OCI-LY7 (cell line): ENCODE measurements around the gene LHX3. TPM values are rescaled to one million over a fixed set of nuclear protein-coding genes. Genes with fewer than 3 reads are reported as not detected.

Experiments used
- BruUV-seq: library from RNA; stranded (reverse); fragments of 400-500 nt; replicated peaks from 2 replicates; lab custom pipeline; 2021; lab: Mats Ljungman, UMichigan
- CTCF ChIA-PET: fragments of 300-600 bp; sonication (Branson Sonifier 250); formaldehyde crosslinking; loops from one replicate; lab custom pipeline; 2022; ENCODE audit warnings: antibody characterized with exemption; ENCODE audit not compliant: unreplicated experiment; lab: Charles Lee
- POLR2A ChIA-PET: fragments of 300-600 bp; sonication (Branson Sonifier 250); formaldehyde crosslinking; loops from one replicate; lab custom pipeline; 2022; ENCODE audit warnings: antibody characterized with exemption; lab: Charles Lee
- DNase-seq: peaks from one replicate; pipeline ENCODE4 v3.0.0-alpha.2; 2015; ENCODE audit warnings: low spot score
- H2AFZ ChIP-seq: fragments of 200-600 bp; sonication (generic), shearing (Covaris generic); 2 replicates; pipeline ENCODE4 v1.6.1; 2014; ENCODE audit warnings: mild to moderate bottlenecking, antibody characterized with exemption, low read length, moderate library complexity
- H3K27ac ChIP-seq: fragments of 200-600 bp; sonication (generic); 2 replicates; pipeline ENCODE4 v1.5.1; 2014; ENCODE audit warnings: mixed run types, low read depth, mild to moderate bottlenecking, moderate library complexity, low read length, inconsistent platforms; ENCODE audit not compliant: poor library complexity, severe bottlenecking
- H3K36me3 ChIP-seq: fragments of 200-600 bp; sonication (generic); 2 replicates; pipeline ENCODE4 v1.6.1; 2014; ENCODE audit warnings: mild to moderate bottlenecking, antibody characterized with exemption, low read length, moderate library complexity, mixed read lengths; ENCODE audit not compliant: insufficient read depth
- H3K4me1 ChIP-seq: fragments of 200-600 bp; sonication (generic); 2 replicates; pipeline ENCODE4 v1.5.1; 2014; ENCODE audit warnings: mild to moderate bottlenecking, low read length; ENCODE audit not compliant: insufficient read depth, poor library complexity, severe bottlenecking
- H3K4me2 ChIP-seq: fragments of 200-600 bp; sonication (generic); 2 replicates; pipeline ENCODE4 v1.6.1; 2014; ENCODE audit warnings: mild to moderate bottlenecking, low read length
- H3K4me3 ChIP-seq: fragments of 200-600 bp; sonication (generic); 2 replicates; pipeline ENCODE4 v1.5.1; 2014; ENCODE audit warnings: mild to moderate bottlenecking, low read depth, low read length; ENCODE audit not compliant: poor library complexity, severe bottlenecking
- H3K79me2 ChIP-seq: fragments of 200-600 bp; sonication (generic); 2 replicates; pipeline ENCODE4 v1.6.1; 2016; ENCODE audit warnings: low read depth, mild to moderate bottlenecking, low read length, moderate library complexity, mixed read lengths; ENCODE audit not compliant: insufficient read depth
- H3K9me2 ChIP-seq: fragments of 200-600 bp; sonication (generic); 2 replicates; pipeline ENCODE4 v1.6.1; 2016; ENCODE audit warnings: mild to moderate bottlenecking, low read length, mixed read lengths; ENCODE audit not compliant: insufficient read depth
- H3K9me3 ChIP-seq: fragments of 200-600 bp; sonication (generic); 2 replicates; pipeline ENCODE4 v1.6.1; 2014; ENCODE audit warnings: mild to moderate bottlenecking, mixed run types, low read length, mixed read lengths
- H4K20me1 ChIP-seq: fragments of 200-600 bp; sonication (generic); 2 replicates; pipeline ENCODE4 v1.6.1; 2014; ENCODE audit warnings: mild to moderate bottlenecking, antibody characterized with exemption, low read length, moderate library complexity, mixed read lengths; ENCODE audit not compliant: insufficient read depth
- EZH2phosphoT487 ChIP-seq: fragments of 200-600 bp; sonication (generic); IDR thresholded peaks from 2 replicates; pipeline ENCODE4 v1.6.1; 2018; ENCODE audit warnings: low read depth, borderline replicate concordance, mild to moderate bottlenecking, mixed run types, antibody characterized with exemption, low read length, moderate library complexity, mixed read lengths
- intact Hi-C: fragments of 100-400 bp; cut with micrococcal nuclease; formaldehyde crosslinking; loops from one replicate; pipeline ENCODE4 v1.10.0; 2022; ENCODE audit not compliant: unreplicated experiment
- total RNA-seq, 2 experiments: library from RNA; depleted of rRNA in 1 of 2; stranded (reverse); fragments of >200 nt in 1 of 2; shearing (Covaris generic) in 1 of 2; gene quantifications; 2 replicates each; pipeline ENCODE4 v1.2.3, GENCODE V29; 2014 to 2022
- TF ChIP-seq, protein P1 (sequence below): fragments of 200-600 bp; sonication (generic); conservative IDR thresholded peaks from 2 replicates; pipeline ENCODE4 v1.5.1; 2014; ENCODE audit warnings: mild to moderate bottlenecking, antibody characterized with exemption, low read length, moderate library complexity, mixed read lengths

LHX3 gene
- total RNA-seq, 2 experiments from 2014 or later, result 0.15 TPM; not detected in 1

GRCh38 chr9:136207616-136208015 lies 2.7 kb upstream of the LHX3 start:
- peaks cover 4% of the 10 kb centered on the region; the same call in 1 of the 2 replicates for H4K20me1 ChIP-seq
- ChIA-PET POLR2A (no interaction called here), CTCF (interaction anchor here (0.5 kb wide), 1 partner anchor 9 kb away, joined by 8 read pairs; no protein-coding TSS in a partner anchor)
- H3K27ac ChIP-seq, result no peak overlapping the region
- no peak overlapping the region for H3K4me3 ChIP-seq
- TF ChIP-seq EZH2phosphoT487, result no peak
- TF ChIP-seq, protein P1, sequence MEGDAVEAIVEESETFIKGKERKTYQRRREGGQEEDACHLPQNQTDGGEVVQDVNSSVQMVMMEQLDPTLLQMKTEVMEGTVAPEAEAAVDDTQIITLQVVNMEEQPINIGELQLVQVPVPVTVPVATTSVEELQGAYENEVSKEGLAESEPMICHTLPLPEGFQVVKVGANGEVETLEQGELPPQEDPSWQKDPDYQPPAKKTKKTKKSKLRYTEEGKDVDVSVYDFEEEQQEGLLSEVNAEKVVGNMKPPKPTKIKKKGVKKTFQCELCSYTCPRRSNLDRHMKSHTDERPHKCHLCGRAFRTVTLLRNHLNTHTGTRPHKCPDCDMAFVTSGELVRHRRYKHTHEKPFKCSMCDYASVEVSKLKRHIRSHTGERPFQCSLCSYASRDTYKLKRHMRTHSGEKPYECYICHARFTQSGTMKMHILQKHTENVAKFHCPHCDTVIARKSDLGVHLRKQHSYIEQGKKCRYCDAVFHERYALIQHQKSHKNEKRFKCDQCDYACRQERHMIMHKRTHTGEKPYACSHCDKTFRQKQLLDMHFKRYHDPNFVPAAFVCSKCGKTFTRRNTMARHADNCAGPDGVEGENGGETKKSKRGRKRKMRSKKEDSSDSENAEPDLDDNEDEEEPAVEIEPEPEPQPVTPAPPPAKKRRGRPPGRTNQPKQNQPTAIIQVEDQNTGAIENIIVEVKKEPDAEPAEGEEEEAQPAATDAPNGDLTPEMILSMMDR, result no peak
- H3K9me3 ChIP-seq, result no peaks in the 10 kb centered on the region
- BruUV-seq, result no TSS peak
- no peaks in the 10 kb centered on the region for H3K9me2 ChIP-seq
- H3K36me3 ChIP-seq, result peaks cover 53% of the 10 kb centered on the region; the same call in 1 of the 2 replicates
- DNase-seq, result no peak
- H2AFZ ChIP-seq, result no peak overlapping the region
- H3K4me2 ChIP-seq, result no peak overlapping the region
- H3K79me2 ChIP-seq, result no peaks in the 10 kb centered on the region
- intact Hi-C loops, result no loop called here
- H3K4me1 ChIP-seq, result peaks cover 12% of the 10 kb centered on the region

GRCh38 chr9:136206602-136207275 lies 1.8 kb upstream of the LHX3 start:
- CTCF ChIA-PET, result interaction anchor here (0.5 kb wide), 1 partner anchor 8 kb away, joined by 8 read pairs; no protein-coding TSS in a partner anchor
- BruUV-seq, result TSS peak; percentile 73
- no peak for DNase-seq
- Histone ChIP-seq H3K9me2 (no peaks in the 10 kb centered on the region), H3K27ac (no peak overlapping the region), H4K20me1 (peaks cover 4% of the 10 kb centered on the region; the same call in 1 of the 2 replicates), H3K4me2 (no peak overlapping the region), H3K4me3 (no peak overlapping the region), H2AFZ (no peak overlapping the region), H3K4me1 (peaks cover 3% of the 10 kb centered on the region), H3K79me2 (no peaks in the 10 kb centered on the region), H3K36me3 (peaks cover 46% of the 10 kb centered on the region; the same call in 1 of the 2 replicates), H3K9me3 (no peaks in the 10 kb centered on the region)
- intact Hi-C loops, result no loop called here
- no peak for TF ChIP-seq EZH2phosphoT487
- TF ChIP-seq, protein P1, result no peak
- POLR2A ChIA-PET, result interaction anchor here (1.0 kb wide), 1 partner anchor 16 kb away, joined by 3 read pairs; no protein-coding TSS in a partner anchor

DNA sequence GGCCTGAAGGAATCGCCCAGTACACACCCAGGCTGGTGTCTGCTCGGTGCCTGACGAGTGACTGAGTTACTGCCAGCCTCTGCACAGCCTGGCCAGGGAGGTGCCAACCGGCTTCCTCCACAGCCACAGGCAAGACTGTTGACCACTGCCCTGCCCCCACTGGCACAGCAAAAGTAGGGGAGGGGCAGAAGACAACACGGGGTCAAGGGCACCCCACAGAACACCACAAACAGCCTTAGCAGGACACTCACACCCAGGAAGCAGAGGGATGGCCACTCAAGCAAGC lies 722 bp upstream of the LHX3 start:
- no peak overlapping the region for H3K27ac ChIP-seq
- no peak for DNase-seq
- no peaks in the 10 kb centered on the region for H3K79me2 ChIP-seq
- no peak overlapping the region for H3K4me2 ChIP-seq
- intact Hi-C loops, result no loop called here
- H3K36me3 ChIP-seq, result peaks cover 36% of the 10 kb centered on the region; the same call in 1 of the 2 replicates
- ChIA-PET POLR2A (interaction anchor here (1.0 kb wide), 1 partner anchor 17 kb away, joined by 3 read pairs; no protein-coding TSS in a partner anchor), CTCF (no interaction called here)
- TF ChIP-seq EZH2phosphoT487, result no peak
- TF ChIP-seq, protein P1, result no peak
- peaks cover 4% of the 10 kb centered on the region; the same call in 1 of the 2 replicates for H4K20me1 ChIP-seq
- H3K4me3 ChIP-seq, result no peak overlapping the region
- H3K9me2 ChIP-seq, result no peaks in the 10 kb centered on the region
- no peaks in the 10 kb centered on the region for H3K4me1 ChIP-seq
- no TSS peak for BruUV-seq
- no peaks in the 10 kb centered on the region for H3K9me3 ChIP-seq
- no peak overlapping the region for H2AFZ ChIP-seq
